Ovary (tissue), 9 donors: Measurements from ENCODE around the gene ZSWIM6. TPM values are rescaled to one million over a fixed set of nuclear protein-coding genes. Genes with fewer than 3 reads are reported as not detected.

ENCODE experiments used
- DNase-seq, 5 donors: peaks; one replicate each; pipeline ENCODE4 v3.0.0-alpha.2; 2019 to 2020
- H3K27ac ChIP-seq, 2 donors: fragments of 200-600 bp; one replicate each; pipeline versions ENCODE4 v1.5.1 to v1.8.0; 2019 to 2022
- H3K27me3 ChIP-seq: fragments of 200-600 bp; one replicate; pipeline ENCODE4 v1.8.0; 2022
- H3K36me3 ChIP-seq: fragments of 200-600 bp; sonication (generic); one replicate; pipeline ENCODE4 v1.5.1; 2019
- H3K4me1 ChIP-seq: one replicate; pipeline ENCODE4 v1.8.1; 2013; ENCODE audit warnings: mild to moderate bottlenecking, moderate library complexity; ENCODE audit not compliant: insufficient read depth
- H3K4me3 ChIP-seq: fragments of 200-600 bp; sonication (generic); one replicate; pipeline ENCODE4 v1.5.1; 2017
- H3K9me3 ChIP-seq, 2 donors: fragments of 200-600 bp in 1 of 2; sonication (generic) in 1 of 2; one replicate each; pipeline versions ENCODE4 v1.5.1 to v1.8.1; 2013 to 2019; ENCODE audit warnings: mild to moderate bottlenecking in 1 of 2, moderate library complexity in 1 of 2
- EP300 ChIP-seq: sonication (generic); formaldehyde crosslinking; IDR thresholded peaks from one replicate; pipeline ENCODE4 v1.6.1; 2017; ENCODE audit warnings: antibody characterized with exemption
- POLR2A ChIP-seq: fragments of 450-650 bp; IDR thresholded peaks from one replicate; pipeline ENCODE4 v1.6.1; 2017; ENCODE audit warnings: antibody characterized with exemption, mild to moderate bottlenecking, moderate library complexity
- WGBS, 3 donors: extraction: QIAGEN DNeasy Blood & Tissue Kit in 1 of 3; methylation state at CpG; one replicate each; pipeline versions ENCODE4 v1.1.5 to v1.1.7; 2013 to 2017; 5-methylcytosine and 5-hydroxymethylcytosine counted together
- intact Hi-C, 4 donors: fragments of 100-400 bp; cut with DNase I; formaldehyde crosslinking; loops; one replicate each; pipeline versions ENCODE4 v1.11.0 to v1.15.1; 2022 to 2023
- polyA plus RNA-seq, 2 donors: library from polyadenylated mRNA; stranded (reverse); fragments of 200-250 nt in 1 of 2; fragments of 350-450 nt in 1 of 2; fragmentation: Illumina TruSeq in 1 of 2; extraction: RNeasy Lipid Tissue Mini Kit (QIAGEN cat#74804) in 1 of 2; gene quantifications; one replicate each; pipeline ENCODE4 v1.2.3, GENCODE V29; 2013 to 2014
- total RNA-seq, 7 donors: library from RNA; depleted of rRNA in 2 of 7; stranded (reverse); fragments of >200 nt in 2 of 7; fragmentation: NEBNext Ultra II Directional in 3 of 7; extraction: Animal tissue kit (Norgen Biotek cat#: 25700) in 3 of 7; gene quantifications; one replicate each; pipeline versions ENCODE4 v1.1.0 to v1.2.4, GENCODE V29; 2016 to 2023
- TF ChIP-seq, protein P1 (sequence below), 3 donors: fragments of 450-650 bp in 2 of 3; fragments of 200-600 bp in 1 of 3; IDR thresholded peaks; one replicate each; pipeline versions ENCODE4 v1.5.1 to v1.8.0; 2016 to 2022; ENCODE audit warnings: antibody characterized with exemption in 3 of 3, mild to moderate bottlenecking in 1 of 3
- donor health status: DM: no; HTN: no; CAD: no; lungs with moderate emphysema.
- donor health status: DM: no; HTN: no; CAD: no.
- donor health status: Bipolar disorder and iron deficiency.
- donor health status: DM: yes; HTN: yes; CAD: no.
- donor health status: DM: no; HTN: no; CAD: no.
- donor health status: DM: yes; HTN: yes; CAD: no.

ZSWIM6 gene
- total and polyA plus RNA-seq, 9 donors: 4.1 to 15.3 (median 10.6) TPM

DNA sequence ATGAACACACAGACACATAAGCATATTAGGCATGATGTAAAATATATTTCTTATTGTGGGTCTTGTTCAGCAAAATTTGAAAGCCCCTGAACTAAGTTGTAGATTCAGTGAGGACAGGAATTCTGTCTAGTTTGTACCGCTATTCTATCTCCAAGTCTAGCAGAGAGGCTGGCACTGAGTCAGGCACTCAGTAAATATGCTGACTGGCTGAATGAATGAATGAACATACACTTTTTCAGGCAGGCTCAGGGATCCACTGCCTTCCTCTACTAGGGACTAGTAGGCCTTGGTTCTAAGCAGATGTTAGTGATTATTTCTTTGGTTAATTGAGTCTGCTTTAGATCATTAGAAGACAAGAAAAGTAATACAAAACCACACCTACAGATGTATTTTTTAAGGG is 157.5 kb downstream of the ZSWIM6 start:
- no peak overlapping the region for H3K27ac ChIP-seq
- no peaks in the 10 kb centered on the region for H3K27me3 ChIP-seq
- no peak for DNase-seq
- no peaks in the 10 kb centered on the region for H3K9me3 ChIP-seq
- no peaks in the 10 kb centered on the region for H3K36me3 ChIP-seq
- H3K4me1 ChIP-seq: no peaks in the 10 kb centered on the region
- intact Hi-C loops: no loop called here
- H3K4me3 ChIP-seq: no peak overlapping the region
- WGBS, 3 donors: 91 to 97% (median 92%) methylated on average over 1 of the region's 1 CpG
- TF ChIP-seq EP300 (no peak), POLR2A (no peak)
- TF ChIP-seq, protein P1, sequence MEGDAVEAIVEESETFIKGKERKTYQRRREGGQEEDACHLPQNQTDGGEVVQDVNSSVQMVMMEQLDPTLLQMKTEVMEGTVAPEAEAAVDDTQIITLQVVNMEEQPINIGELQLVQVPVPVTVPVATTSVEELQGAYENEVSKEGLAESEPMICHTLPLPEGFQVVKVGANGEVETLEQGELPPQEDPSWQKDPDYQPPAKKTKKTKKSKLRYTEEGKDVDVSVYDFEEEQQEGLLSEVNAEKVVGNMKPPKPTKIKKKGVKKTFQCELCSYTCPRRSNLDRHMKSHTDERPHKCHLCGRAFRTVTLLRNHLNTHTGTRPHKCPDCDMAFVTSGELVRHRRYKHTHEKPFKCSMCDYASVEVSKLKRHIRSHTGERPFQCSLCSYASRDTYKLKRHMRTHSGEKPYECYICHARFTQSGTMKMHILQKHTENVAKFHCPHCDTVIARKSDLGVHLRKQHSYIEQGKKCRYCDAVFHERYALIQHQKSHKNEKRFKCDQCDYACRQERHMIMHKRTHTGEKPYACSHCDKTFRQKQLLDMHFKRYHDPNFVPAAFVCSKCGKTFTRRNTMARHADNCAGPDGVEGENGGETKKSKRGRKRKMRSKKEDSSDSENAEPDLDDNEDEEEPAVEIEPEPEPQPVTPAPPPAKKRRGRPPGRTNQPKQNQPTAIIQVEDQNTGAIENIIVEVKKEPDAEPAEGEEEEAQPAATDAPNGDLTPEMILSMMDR (IDR thresholded peaks at IDR 0.05): no peak

DNA sequence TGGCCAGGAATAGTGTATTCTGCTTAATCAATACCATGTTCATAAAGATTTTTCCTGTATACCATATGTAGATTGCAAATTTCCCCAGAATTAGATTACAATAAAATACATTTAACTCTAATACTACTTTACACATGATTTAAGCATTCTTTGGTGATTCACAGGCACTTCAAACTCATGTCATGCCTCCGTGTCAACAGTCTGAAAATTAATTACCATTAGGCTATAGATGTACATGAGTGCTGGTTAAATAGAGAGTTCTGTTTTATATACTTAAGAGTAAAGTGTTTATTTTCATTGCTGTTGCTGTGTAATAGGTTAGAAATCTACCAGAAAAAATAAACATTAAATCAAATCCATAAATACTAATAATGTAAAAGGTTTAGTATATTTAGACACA is 159.8 kb downstream of the ZSWIM6 start:
- Histone ChIP-seq H3K27me3 (no peaks in the 10 kb centered on the region), H3K9me3 (no peaks in the 10 kb centered on the region), H3K36me3 (no peaks in the 10 kb centered on the region), H3K4me1 (no peaks in the 10 kb centered on the region), H3K4me3 (no peak overlapping the region), H3K27ac (no peak overlapping the region)
- 94 to 100% (median 96%) methylated on average over 1 of the region's 1 CpG for whole genome bisulfite sequencing, 3 donors
- TF ChIP-seq POLR2A: no peak
- TF ChIP-seq EP300: no peak
- TF ChIP-seq, protein P1 (IDR thresholded peaks at IDR 0.05): no peak
- intact Hi-C loops: no loop called here
- no peak for DNase-seq

DNA sequence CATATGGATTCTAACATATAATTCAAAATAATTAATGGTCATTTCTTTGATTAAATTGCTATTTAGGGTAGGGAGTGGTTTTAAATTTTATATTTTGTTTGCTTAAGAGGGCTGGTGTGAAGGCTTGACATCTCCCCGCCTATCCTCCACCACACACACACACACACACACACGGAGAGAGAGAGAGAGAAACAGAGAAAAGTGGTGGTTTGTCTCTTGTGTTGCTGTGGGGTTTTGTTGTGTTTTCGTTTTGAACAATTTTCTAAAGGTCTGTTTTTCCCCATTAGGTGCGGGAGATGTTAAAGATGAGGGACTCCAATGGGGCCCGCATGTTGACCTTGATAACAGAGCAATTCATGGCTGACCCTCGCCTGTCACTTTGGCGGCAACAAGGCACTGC is 161.9 kb downstream of the ZSWIM6 start:
- intact Hi-C loops: no loop called here
- Histone ChIP-seq H3K36me3 (no peaks in the 10 kb centered on the region), H3K4me1 (peaks cover 2% of the 10 kb centered on the region), H3K9me3 (no peaks in the 10 kb centered on the region), H3K27me3 (no peaks in the 10 kb centered on the region), H3K27ac (no peak overlapping the region), H3K4me3 (no peak overlapping the region)
- DNase-seq: no peak
- 84 to 93% (median 92%) methylated on average over 7 of the region's 7 CpGs for WGBS, 3 donors
- TF ChIP-seq EP300 (no peak), POLR2A (no peak)
- TF ChIP-seq, protein P1 (IDR thresholded peaks at IDR 0.05): no peak

DNA sequence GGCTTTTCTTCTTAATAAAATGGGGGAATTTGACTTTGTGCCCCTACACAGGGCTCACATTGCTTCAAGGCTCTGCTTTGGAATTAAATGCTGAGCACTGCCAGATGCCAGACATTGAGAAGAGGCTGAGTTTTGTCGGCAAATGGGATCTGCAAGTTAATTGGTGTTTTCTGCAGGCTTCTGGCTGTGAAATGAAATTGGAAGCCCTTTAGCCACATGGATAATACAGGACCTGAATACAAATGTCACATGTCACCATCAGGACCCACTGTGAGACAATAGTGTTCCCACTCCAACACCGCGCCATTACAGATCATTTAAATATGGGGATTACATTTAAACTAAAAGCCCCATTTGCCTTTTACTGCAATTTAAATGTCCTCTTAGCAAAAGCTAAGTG is 164.4 kb downstream of the ZSWIM6 start:
- no peak for TF ChIP-seq EP300
- Histone ChIP-seq H3K36me3 (no peaks in the 10 kb centered on the region), H3K27me3 (no peaks in the 10 kb centered on the region), H3K4me3 (no peak overlapping the region), H3K4me1 (peaks cover 2% of the 10 kb centered on the region), H3K9me3 (no peaks in the 10 kb centered on the region), H3K27ac (no peak overlapping the region)
- WGBS, 3 donors: 88 to 94% (median 90%) methylated on average over 3 of the region's 3 CpGs
- intact Hi-C loops: no loop called here
- DNase-seq: no peak

DNA sequence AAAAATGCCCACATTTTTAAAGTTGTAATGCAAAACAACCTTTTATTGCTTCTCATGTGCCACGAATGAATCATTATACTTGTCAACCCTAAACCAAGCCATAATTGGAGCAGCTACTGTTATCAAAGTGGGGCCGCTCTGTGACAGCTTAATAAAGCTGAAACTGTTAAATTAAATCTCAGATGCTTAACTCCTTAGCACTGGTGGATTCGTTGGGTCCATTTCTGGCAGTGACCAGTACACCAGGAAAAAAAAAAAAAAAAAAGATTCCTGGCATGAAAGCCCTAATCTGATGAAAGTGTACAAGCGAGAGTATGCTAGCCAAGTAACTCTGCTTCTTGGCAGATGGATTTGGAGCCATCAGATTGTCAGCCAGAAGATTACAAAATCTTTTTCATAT is 164.8 kb downstream of the ZSWIM6 start:
- Histone ChIP-seq H3K9me3 (no peaks in the 10 kb centered on the region), H3K27ac (no peak overlapping the region), H3K4me1 (peaks cover 2% of the 10 kb centered on the region), H3K27me3 (no peaks in the 10 kb centered on the region), H3K36me3 (no peaks in the 10 kb centered on the region), H3K4me3 (no peak overlapping the region)
- WGBS, 3 donors: 67 to 78% (median 73%) methylated on average over 4 of the region's 4 CpGs
- intact Hi-C loops: no loop called here
- DNase-seq: no peak
- TF ChIP-seq POLR2A: no peak
- no peak for TF ChIP-seq EP300
- TF ChIP-seq, protein P1 (IDR thresholded peaks at IDR 0.05): no peak
